ENCODE results near the gene TPRN.

The TPRN gene

GRCh38 chr9:137223078-137223970 is 22.8 kb upstream of the TPRN start:
- peak; percentile 98 to 99 for DNase-seq

DNA sequence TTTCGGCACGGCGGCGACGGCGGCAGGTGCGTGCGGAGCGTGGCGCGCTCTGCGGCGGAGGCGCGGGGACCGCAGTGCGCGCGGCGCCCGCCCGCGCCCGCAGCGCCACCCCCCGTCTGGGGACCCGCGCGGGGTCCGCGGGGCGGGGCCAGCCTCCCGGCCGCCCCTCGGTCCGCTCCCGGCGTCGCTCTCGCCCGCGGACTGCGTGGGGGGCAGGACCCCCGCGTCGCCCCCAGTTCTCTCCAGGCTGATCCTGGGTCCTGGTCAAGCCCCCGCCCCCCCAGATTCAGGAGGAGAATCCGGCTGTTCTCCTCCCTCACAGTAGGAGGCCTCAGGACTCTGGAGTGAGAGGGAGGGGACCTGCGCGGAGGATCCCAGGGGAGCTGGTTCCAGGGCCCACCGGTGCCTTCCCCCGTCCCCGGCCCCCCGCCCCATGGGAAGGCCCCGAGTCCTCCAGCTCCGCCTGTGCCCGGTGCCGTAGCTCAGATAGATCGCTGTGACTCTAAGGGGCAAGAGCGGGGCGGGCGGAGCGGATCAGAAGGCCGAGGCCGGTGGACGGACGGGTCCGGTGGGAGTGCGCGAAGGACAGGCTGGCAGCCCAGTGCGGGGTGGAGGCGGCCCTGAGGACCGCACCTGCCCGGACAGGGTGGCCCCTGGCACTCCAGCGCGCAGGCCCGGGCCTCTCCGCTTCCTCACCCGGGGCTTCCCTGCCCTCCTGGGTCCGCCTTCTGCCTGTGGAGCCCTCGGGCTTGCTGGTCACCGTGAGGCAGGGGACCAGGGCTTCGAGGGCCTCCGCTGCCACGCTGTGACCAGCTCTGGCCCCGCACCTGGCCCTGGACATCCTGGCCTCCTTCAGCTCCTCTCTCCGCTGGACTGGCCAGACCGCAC is 21.9 kb upstream of the TPRN start, which contains the start of gene RNF208:
RNF208 (minus strand) TSS at position 51 of the 888 bp plus-strand sequence. CDS start 1,028 bp downstream, outside the sequence.
- DNase-seq, result no peak

DNA sequence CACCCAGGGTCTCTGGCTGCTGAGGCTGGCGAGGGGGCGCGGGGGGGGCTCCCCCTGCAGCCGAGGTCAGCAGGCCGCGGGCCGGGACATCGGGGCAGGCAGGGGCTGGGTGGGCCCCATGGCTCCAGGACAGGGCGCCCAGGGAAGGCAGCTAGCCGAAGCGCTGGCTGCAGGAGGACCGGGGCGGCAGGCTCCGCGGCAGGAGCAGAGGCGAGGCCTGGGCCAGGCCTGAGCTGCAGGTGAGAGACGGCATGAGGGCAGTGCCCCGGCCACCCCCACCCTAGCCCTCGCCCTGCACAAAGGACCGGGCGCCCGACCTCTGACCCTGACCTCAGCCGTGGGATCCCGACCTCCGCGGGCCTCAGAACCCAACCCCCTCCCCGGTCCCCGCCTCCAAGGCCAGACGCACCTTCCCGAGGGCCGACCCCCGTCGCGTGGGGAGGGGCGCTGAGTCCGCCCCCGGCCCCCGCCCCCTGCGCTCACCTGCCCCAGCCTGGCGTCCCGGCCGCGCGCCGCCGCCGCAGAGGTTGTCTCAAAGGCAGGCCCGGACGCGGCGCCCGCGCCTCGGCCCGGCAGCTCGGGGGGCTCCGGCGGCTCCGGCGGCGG is 21.1 kb upstream of the TPRN start:
- no peak for DNase-seq

GRCh38 chr9:137221095-137221505 is 20.6 kb upstream of the TPRN start:
- no peak for DNase-seq

GRCh38 chr9:137220317-137221094 is 20.0 kb upstream of the TPRN start:
- DNase-seq, result no peak

DNA sequence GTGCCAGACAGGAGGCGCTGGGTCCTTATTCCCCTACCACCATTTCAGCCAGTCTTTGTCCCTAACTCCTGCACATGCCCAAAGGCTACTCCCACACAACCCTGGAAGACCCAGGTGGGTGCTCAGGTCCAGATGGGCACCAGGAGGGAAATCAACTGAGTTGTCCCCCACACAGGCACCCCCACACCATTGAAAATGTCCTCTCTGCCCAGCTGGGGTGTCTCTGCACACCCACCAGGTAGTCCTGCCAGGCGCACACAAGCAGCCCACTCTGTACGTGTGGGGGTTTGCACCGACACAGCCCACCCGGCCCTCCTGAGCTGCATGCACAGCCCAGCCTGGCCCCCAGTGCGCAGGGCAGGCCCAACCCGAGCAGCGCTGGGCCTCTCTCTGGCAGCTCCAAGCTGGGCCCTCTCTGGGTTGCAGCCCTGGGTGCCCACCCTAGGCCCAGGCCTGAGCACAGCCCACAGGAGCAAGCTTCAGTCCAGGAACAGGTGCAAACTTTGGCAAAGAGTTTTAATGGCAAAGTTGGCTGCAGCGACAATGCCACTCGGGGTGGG is 19.3 kb upstream of the TPRN start:
- DNase-seq, result no peak

DNA sequence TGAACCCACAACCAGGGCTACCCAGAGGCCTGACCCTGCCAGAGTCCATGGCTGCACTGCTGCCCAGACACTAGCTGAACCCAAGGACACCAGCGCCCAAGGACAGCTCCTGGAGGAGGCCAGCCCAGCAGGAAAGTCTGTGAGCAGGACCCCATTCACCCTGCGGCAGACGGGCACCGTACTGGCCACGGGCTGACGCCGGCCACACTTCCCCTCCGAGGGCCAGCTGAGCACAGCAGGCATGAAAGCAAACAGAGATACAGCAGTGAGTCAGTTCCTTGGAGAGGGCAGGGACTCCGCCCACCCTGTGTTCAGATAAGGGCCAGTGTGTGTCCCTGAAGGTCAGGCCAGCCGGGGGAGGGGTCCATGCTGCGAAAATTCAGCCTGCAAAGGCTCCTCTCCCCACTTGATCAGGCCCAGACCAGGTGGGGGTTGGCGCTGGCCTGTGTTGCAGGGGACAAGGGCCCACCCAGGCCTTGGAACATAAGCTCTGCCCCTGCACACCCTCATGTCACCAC is 18.3 kb upstream of the TPRN start:
- DNase-seq, result no peak

- DNase-seq, result no peak
Observed at GRCh38 chr9:137218212-137218753, 17.7 kb upstream of the TPRN start.

DNA sequence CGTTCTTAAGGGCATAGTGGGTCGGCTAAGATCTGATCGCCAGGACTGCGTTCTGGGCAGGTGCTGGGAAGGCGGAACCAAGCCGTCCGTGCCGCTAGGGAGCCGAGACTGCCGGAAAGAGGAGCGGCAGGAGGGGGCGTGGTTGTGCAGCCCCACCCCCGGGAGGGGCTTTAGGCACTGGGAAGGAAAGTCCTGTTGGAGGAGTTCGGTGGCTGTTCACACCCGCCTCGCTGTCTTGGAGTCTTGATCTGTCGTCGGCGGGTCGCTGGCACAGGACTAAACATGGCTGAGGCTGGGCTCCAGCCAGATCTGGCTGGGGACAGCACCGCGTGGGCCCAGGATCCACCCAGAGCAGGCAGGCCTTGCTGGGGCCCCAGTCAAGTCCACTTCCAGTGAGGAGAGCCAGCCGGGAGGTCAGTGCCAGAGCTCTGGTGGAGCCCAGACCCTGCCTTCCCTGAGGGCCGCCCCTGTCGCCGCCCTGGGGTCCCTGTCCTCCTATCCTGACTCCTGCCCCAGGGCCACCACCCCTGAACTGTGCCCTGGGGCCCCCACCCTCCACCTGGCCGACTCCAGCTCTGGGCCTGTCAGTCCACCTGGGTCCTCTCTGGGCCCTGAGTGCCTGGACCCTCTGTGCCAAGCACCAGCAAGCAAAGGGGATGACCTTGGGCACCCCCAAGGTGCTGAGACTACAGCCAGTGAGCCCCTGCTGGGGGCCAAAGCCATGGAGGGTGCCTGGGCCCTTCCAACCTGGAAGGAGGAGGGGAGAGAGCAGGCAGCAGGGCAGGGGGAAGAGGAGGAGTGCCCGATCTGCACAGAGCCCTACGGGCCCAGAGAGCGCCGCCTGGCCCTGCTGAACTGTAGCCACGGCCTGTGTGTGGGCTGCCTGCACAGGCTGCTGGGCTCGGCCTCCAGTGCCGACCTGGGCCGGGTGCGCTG is 17.0 kb upstream of the TPRN start:
- no peak for DNase-seq

DNA sequence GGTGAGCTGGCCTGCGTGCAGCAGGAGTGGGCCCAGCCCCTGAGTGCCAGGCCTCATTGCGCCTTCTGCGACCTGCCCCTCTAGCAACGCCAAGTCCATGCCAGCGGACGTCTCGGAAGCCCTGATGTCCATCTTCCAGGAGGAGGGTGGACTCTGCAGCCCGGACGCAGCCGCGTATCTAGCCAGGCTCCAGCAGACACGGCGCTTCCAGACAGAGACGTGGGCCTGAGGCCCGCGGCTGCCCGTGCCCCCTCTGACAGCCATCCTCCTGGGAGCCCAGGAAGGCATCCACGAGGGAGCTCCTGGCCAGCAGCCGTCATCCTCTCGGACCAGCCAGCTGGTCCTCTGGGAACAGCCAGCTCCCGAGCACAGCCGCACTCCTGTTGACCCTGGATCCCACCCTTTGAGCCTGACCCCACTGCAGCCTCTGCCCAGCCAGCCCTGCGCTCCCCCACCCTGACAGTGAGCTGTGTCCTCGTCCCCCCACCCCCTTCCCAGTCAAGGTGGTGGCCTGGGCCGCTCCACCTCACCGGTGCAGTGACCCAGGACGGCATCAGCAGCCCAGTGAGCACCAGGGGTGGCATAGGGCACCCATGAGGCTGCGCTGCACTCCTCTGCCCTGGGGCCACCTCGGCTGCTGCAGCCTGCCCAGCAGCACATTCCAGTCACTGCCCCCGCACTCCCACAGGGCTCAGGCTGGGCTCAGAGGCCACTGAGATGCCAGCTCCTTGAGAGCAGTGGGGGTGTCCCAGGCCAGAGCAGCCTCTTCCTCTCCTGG is 15.8 kb upstream of the TPRN start:
- no peak for DNase-seq

GRCh38 chr9:137215196-137215986 is 14.8 kb upstream of the TPRN start:
- no peak for DNase-seq

GRCh38 chr9:137214620-137215019 is 14.1 kb upstream of the TPRN start:
- DNase-seq, result no peak

- no peak for DNase-seq
Observed at GRCh38 chr9:137213160-137214060, 12.9 kb upstream of the TPRN start.

- DNase-seq, result no peak
Observed at GRCh38 chr9:137212520-137212919, 12.0 kb upstream of the TPRN start.

GRCh38 chr9:137211532-137211931 is 11.0 kb upstream of the TPRN start:
- no peak for DNase-seq

DNA sequence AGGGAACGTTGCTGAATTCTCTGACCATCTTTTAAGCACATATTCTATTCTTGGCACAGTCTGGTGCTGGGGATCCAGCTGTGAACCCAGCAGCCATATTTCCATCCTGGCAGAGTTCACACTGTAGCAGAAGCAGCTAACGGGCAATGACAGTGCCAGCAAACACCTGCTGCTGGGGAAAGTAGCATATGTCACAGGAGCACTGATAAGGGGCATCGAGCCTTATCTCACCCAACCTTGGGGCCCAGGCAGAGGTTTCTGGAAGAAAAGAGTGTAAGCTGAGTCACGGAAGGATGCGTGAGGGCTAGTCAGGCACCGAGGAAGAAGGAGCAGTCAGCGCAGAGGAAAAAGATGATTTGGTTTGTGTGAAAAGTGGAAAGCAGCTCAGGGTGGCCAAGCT is 6.1 kb upstream of the TPRN start:
- no peak for DNase-seq
